HepG2 (cell line): ENCODE data around the gene NLRC3. TPM values are rescaled to one million over a fixed set of nuclear protein-coding genes. Genes with fewer than 3 reads are reported as not detected.

ENCODE experiments used
- ATAC-seq: fragments of 200-7000 bp; cut with Tn5 transposase; 3 replicates; pipeline ENCODE4 v1.9.1; 2020; ENCODE audit warnings: mild to moderate bottlenecking, moderate library complexity
- BruUV-seq: library from RNA; stranded (reverse); fragments of 400-500 nt; replicated peaks from 2 replicates; lab custom pipeline; 2021; lab: Mats Ljungman, UMichigan
- CTCF ChIA-PET: fragments of 300-600 bp; formaldehyde crosslinking; extraction: SDS; loops from one replicate; lab custom pipeline; 2021; ENCODE audit warnings: low total read pairs, inconsistent platforms, low intra/inter-chr PET ratio; lab: Yijun Ruan, JAX
- POLR2A ChIA-PET: fragments of 350-600 bp; sonication (Branson Sonifier 250); formaldehyde crosslinking; loops from one replicate; lab custom pipeline; 2020; ENCODE audit warnings: antibody characterized with exemption, inconsistent platforms; lab: Yijun Ruan, JAX
- DNase-seq: peaks from one replicate; pipeline ENCODE4 v3.0.0-alpha.2; 2015; ENCODE audit warnings: low spot score
- FAIRE-seq: peaks from 3 replicates; lab custom pipeline; 2011; peaks lifted over from hg19 to GRCh38; lab: Jason Lieb, UNC
- H2AFZ ChIP-seq: one replicate; pipeline ENCODE4 v1.6.1; 2011; ENCODE audit warnings: low read length, inconsistent platforms
- H3K27ac ChIP-seq: fragments of 300-600 bp; 3 replicates; pipeline ENCODE4 v1.8.0; 2011; ENCODE audit warnings: mixed run types, mild to moderate bottlenecking, mixed read lengths, low read length, inconsistent platforms; ENCODE audit not compliant: insufficient read depth; ENCODE audit errors: extremely low read length
- H3K27me3 ChIP-seq, 2 experiments: fragments of 200-600 bp in 1 of 2; 2 replicates in 1 of 2; 3 replicates in 1 of 2; pipeline versions ENCODE4 v1.6.0 to v1.8.0; 2011; ENCODE audit warnings: low read length in 2 of 2, mild to moderate bottlenecking in 2 of 2, moderate library complexity in 2 of 2, inconsistent platforms in 1 of 2; ENCODE audit not compliant: insufficient read depth in 2 of 2, control insufficient read depth in 1 of 2
- H3K36me3 ChIP-seq, 2 experiments: fragments of 200-600 bp in 1 of 2; replicated peaks in 1 of 2; 2 replicates in 1 of 2; 3 replicates in 1 of 2; pipeline versions ENCODE4 v1.5.1 to v1.8.0; 2011; ENCODE audit warnings: low read length in 2 of 2, inconsistent platforms in 1 of 2; ENCODE audit not compliant: insufficient read depth in 2 of 2, control insufficient read depth in 1 of 2
- H3K4me1 ChIP-seq: 2 replicates; pipeline ENCODE4 v1.5.1; 2012; ENCODE audit warnings: low read length, inconsistent platforms; ENCODE audit not compliant: insufficient read depth
- H3K4me2 ChIP-seq: 2 replicates; pipeline ENCODE4 v1.6.0; 2011; ENCODE audit warnings: low read depth, low read length, inconsistent platforms
- H3K4me3 ChIP-seq, 3 experiments: fragments of 200-600 bp in 1 of 3; sonication (generic), shearing (Covaris generic) in 1 of 3; replicated peaks in 1 of 3; 2 replicates each; pipeline ENCODE4 v1.5.1; 2011 to 2016; ENCODE audit warnings: low read length in 3 of 3, inconsistent platforms in 2 of 3, low read depth in 2 of 3, mild to moderate bottlenecking in 2 of 3, control low read depth in 1 of 3, mixed read lengths in 1 of 3; ENCODE audit not compliant: insufficient read depth in 1 of 3
- H3K79me2 ChIP-seq: one replicate; pipeline ENCODE4 v1.6.1; 2011; ENCODE audit warnings: low read length, inconsistent platforms; ENCODE audit not compliant: insufficient read depth
- H3K9ac ChIP-seq: 2 replicates; pipeline ENCODE4 v1.6.0; 2011; ENCODE audit warnings: mild to moderate bottlenecking, low read depth, low read length, inconsistent platforms; ENCODE audit not compliant: insufficient read depth
- H3K9me3 ChIP-seq: 2 replicates; pipeline ENCODE4 v1.5.1; 2012; ENCODE audit warnings: mild to moderate bottlenecking, low read length
- H4K20me1 ChIP-seq: 2 replicates; pipeline ENCODE4 v1.6.0; 2011; ENCODE audit warnings: inconsistent platforms, mild to moderate bottlenecking, low read length, moderate library complexity; ENCODE audit not compliant: insufficient read depth
- HCFC1 ChIP-seq: fragments of 150-350 bp; IDR thresholded peaks from 2 replicates; pipeline ENCODE4 v1.6.1; 2014; ENCODE audit warnings: low read depth, low read length
- POLR2A ChIP-seq, 2 experiments: IDR thresholded peaks; 2 replicates each; pipeline ENCODE4 v1.6.1; 2011; ENCODE audit warnings: low read depth in 2 of 2, low read length in 2 of 2, mild to moderate bottlenecking in 1 of 2, moderate library complexity in 1 of 2; ENCODE audit not compliant: insufficient read depth in 1 of 2
- ZEB1 ChIP-seq: IDR thresholded peaks from 2 replicates; pipeline ENCODE4 v1.6.1; 2012; ENCODE audit warnings: mild to moderate bottlenecking, low read depth, inconsistent platforms; ENCODE audit not compliant: insufficient replicate concordance
- ZNF10 ChIP-seq: sonication (generic); formaldehyde crosslinking; IDR thresholded peaks from 2 replicates; pipeline ENCODE4 v1.4.0; 2020; ENCODE audit warnings: mild to moderate bottlenecking, low read depth, missing genetic modification reagents, borderline replicate concordance
- ZNF609 ChIP-seq: sonication (generic); formaldehyde crosslinking; IDR thresholded peaks from 2 replicates; pipeline ENCODE4 v1.4.0; 2020; ENCODE audit warnings: mild to moderate bottlenecking, missing genetic modification reagents, borderline replicate concordance
- ZNF782 ChIP-seq: sonication (generic); formaldehyde crosslinking; IDR thresholded peaks from 2 replicates; pipeline ENCODE4 v1.4.0; 2020; ENCODE audit warnings: missing genetic modification reagents, mild to moderate bottlenecking, borderline replicate concordance
- ZNF83 ChIP-seq: sonication (generic); formaldehyde crosslinking; IDR thresholded peaks from 2 replicates; pipeline ENCODE4 v1.4.0; 2020; ENCODE audit warnings: missing genetic modification reagents, mild to moderate bottlenecking, borderline replicate concordance
- ZSCAN20 ChIP-seq: sonication (generic); formaldehyde crosslinking; IDR thresholded peaks from 2 replicates; pipeline ENCODE4 v1.4.0; 2020; ENCODE audit warnings: missing genetic modification reagents, mild to moderate bottlenecking, borderline replicate concordance
- WGBS: methylation state at CpG from one replicate; pipeline ENCODE4 v1.1.6; 2017; ENCODE audit warnings: low lambda C conversion rate; 5-methylcytosine and 5-hydroxymethylcytosine counted together
- in situ Hi-C: cut with HindIII; loops from 2 replicates; pipeline ENCODE4 v1.10.0; 2017; ENCODE audit warnings: low pct_unique_long_range_greater_than_20kb; ENCODE audit not compliant: extremely low pct_ligation_motif_present
- intact Hi-C: fragments of 100-400 bp; cut with micrococcal nuclease; formaldehyde crosslinking; loops from one replicate; pipeline ENCODE4 v1.10.0; 2022; ENCODE audit not compliant: unreplicated experiment
- polyA plus RNA-seq, 8 experiments: library from polyadenylated mRNA; depleted of rRNA in 3 of 8; stranded (reverse) in 7 of 8; unstranded in 1 of 8; fragments of >200 nt; fragmentation: Illumina TruSeq in 4 of 8; extraction: Trizol in 4 of 8; gene quantifications; 2 replicates each; pipeline versions ENCODE4 v1.2.1 to v1.2.3, GENCODE V29; 2011 to 2016; ENCODE audit warnings: low read depth in 4 of 8, missing spikeins in 1 of 8, mixed read lengths in 1 of 8; ENCODE audit not compliant: insufficient read depth in 1 of 8
- total RNA-seq, 5 experiments: library from RNA; depleted of rRNA; stranded (reverse); fragments of >200 nt; fragmentation: Illumina TruSeq; extraction: Trizol; gene quantifications; 2 replicates each; pipeline ENCODE4 v1.2.3, GENCODE V29; 2016; ENCODE audit warnings: low read depth in 1 of 5

Gene NLRC3
- total and polyA plus RNA-seq, 2 of the 13 experiments (the other 11 are each of a cell fraction or from before 2014, with no cell fraction given) = not detected

- Histone ChIP-seq H3K9ac (no peak overlapping the region), H4K20me1 (no peaks in the 10 kb centered on the region; the same call in 1 of the 2 replicates), H3K79me2 (no peaks in the 10 kb centered on the region), H3K27me3 (no peaks in the 10 kb centered on the region), H2AFZ (no peak overlapping the region), H3K27ac (no peak overlapping the region), H3K4me3 (no peak overlapping the region), H3K4me1 (peaks cover 21% of the 10 kb centered on the region), H3K9me3 (no peaks in the 10 kb centered on the region), H3K4me2 (no peak overlapping the region), H3K36me3 (0 out of 5 replicates have a peak, but pooled peaks cover 0 to 2% of the 10 kb centered on the region in 2 experiments)
- DNase-seq (no peak), FAIRE-seq (no peak), ATAC-seq (no peak)
- 96% methylated on average over 12 of the region's 12 CpGs for WGBS
- intact Hi-C loops (no loop called here), in situ Hi-C loops (no loop called here)
- BruUV-seq = no TSS peak
- ChIA-PET POLR2A (no interaction called here), CTCF (no interaction called here)
- TF ChIP-seq ZNF609 (CRISPR knock-in tag) = no peak
- no peak for TF ChIP-seq POLR2A (IDR thresholded peaks at IDR 0.05; ENCODE audit: insufficient read depth in 1 of 2, low read depth in 2 of 2, low read length in 2 of 2)
- TF ChIP-seq ZNF10 = no peak
- TF ChIP-seq ZNF782 (CRISPR knock-in tag) = no peak
- no peak for TF ChIP-seq ZNF83 (CRISPR knock-in tag)
- no peak for TF ChIP-seq ZSCAN20
- no peak for TF ChIP-seq HCFC1
- no peak for TF ChIP-seq ZEB1
These were observed 15.4 kb upstream of the NLRC3 start for GRCh38 chr16:3592559-3592958.
